SK-N-DZ (cell line): ENCODE results near the gene TBL1XR1.
"Not testable (repeated sequence)": the region's sequence is repeated elsewhere in the genome, so short reads cannot be mapped to it uniquely, and the experiment has no call there.

Experiments used
- DNase-seq: peaks from one replicate; pipeline ENCODE4 v3.0.0-alpha.2; 2015; ENCODE audit warnings: low spot score

Gene TBL1XR1

GRCh38 chr3:177034832-177035475, 162.3 kb downstream of the TBL1XR1 start:
- DNase-seq = no peak

- no peak for DNase-seq
Observed at GRCh38 chr3:177026505-177027277, 170.6 kb downstream of the TBL1XR1 start.

GRCh38 chr3:177015881-177016280, 181.4 kb downstream of the TBL1XR1 start:
- no peak for DNase-seq

GRCh38 chr3:177013681-177014280, 183.5 kb downstream of the TBL1XR1 start:
- DNase-seq = no peak

- DNase-seq = no peak
Observed at GRCh38 chr3:177005718-177006405, 191.4 kb downstream of the TBL1XR1 start.

- not testable (repeated sequence) for DNase-seq
Observed at GRCh38 chr3:177000159-177000558, 197.1 kb downstream of the TBL1XR1 start.

- no peak for DNase-seq
Observed at GRCh38 chr3:176995946-176996345, 201.3 kb downstream of the TBL1XR1 start.

- DNase-seq = no peak
Observed at GRCh38 chr3:176994891-176995781, 202.1 kb downstream of the TBL1XR1 start.

- no peak for DNase-seq
Observed at GRCh38 chr3:176994393-176994792, 202.9 kb downstream of the TBL1XR1 start.

GRCh38 chr3:176992978-176993377, 204.3 kb downstream of the TBL1XR1 start:
- DNase-seq = no peak

GRCh38 chr3:176992565-176992964, 204.7 kb downstream of the TBL1XR1 start:
- no peak for DNase-seq

GRCh38 chr3:176988795-176989194, 208.5 kb downstream of the TBL1XR1 start:
- peak; percentile 26 for DNase-seq

GRCh38 chr3:176987901-176988650, 209.2 kb downstream of the TBL1XR1 start:
- no peak for DNase-seq

- no peak for DNase-seq
Observed at GRCh38 chr3:176978441-176978840, 218.8 kb downstream of the TBL1XR1 start.

- no peak for DNase-seq
Observed at GRCh38 chr3:176977331-176977730, 220.0 kb downstream of the TBL1XR1 start.

GRCh38 chr3:176976586-176976985, 220.7 kb downstream of the TBL1XR1 start:
- no peak for DNase-seq

- DNase-seq = no peak
Observed at GRCh38 chr3:176974279-176974678, 223.0 kb downstream of the TBL1XR1 start.

GRCh38 chr3:176971613-176972174, 225.6 kb downstream of the TBL1XR1 start:
- no peak for DNase-seq

- no peak for DNase-seq
Observed at GRCh38 chr3:176970770-176971169, 226.5 kb downstream of the TBL1XR1 start.

GRCh38 chr3:176969506-176969905, 227.8 kb downstream of the TBL1XR1 start:
- DNase-seq = no peak
